GM18951 (cell line): Measurements from ENCODE around the gene LMO3.

Experiments
- POLR2A ChIP-seq: IDR thresholded peaks from 4 replicates; pipeline ENCODE4 v1.6.1; 2011; ENCODE audit warnings: mild to moderate bottlenecking; ENCODE audit not compliant: insufficient read length, insufficient read depth; ENCODE audit errors: extremely low read depth
- in situ Hi-C: fragments of 300-500 bp; cut with MboI; formaldehyde crosslinking; loops from one replicate; pipeline ENCODE4 v1.12.0; 2022; ENCODE audit warnings: low sequenced_read_pairs, mixed read lengths, inconsistent platforms; ENCODE audit not compliant: unreplicated experiment

The LMO3 gene

DNA sequence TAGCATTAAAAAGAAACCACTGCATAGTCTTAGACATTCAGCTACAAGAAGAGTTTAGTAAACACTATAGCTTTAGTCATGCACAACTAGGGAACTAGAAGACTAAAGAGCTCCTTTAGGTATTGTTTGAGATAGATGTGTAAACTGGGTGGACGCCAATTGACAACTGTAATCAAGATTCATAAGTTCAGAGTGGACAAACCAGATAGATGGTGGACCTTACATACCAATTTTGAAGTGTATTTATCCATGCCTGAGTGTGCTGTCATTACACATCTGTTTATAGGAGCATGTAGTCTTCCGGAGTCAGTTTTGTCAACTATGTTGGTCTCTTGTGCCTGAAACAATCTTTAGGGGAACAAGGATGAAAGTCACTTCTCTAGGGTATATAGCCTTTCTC, 96.6 kb downstream of the LMO3 start:
- in situ Hi-C loops, result no loop called here
- no peak for TF ChIP-seq POLR2A

DNA sequence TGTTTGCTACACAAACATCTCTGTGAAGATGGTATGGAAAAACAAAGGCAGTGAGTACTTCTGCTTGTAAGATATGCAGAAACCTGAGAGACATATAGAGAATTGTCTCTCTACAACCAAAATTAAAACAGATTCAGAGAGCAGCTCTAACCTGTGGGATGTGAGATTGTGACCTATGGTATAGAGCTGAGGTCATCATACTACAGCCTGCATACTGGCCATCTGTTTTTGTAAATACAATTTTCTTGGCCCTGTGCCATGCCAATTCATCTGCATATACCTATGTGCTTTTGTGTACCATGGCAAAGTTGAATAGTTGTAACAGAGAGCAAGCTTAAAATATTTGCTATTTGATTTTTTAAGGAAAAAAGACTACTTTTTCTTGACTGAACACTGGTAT, 99.6 kb downstream of the LMO3 start:
- in situ Hi-C loops, result no loop called here

DNA sequence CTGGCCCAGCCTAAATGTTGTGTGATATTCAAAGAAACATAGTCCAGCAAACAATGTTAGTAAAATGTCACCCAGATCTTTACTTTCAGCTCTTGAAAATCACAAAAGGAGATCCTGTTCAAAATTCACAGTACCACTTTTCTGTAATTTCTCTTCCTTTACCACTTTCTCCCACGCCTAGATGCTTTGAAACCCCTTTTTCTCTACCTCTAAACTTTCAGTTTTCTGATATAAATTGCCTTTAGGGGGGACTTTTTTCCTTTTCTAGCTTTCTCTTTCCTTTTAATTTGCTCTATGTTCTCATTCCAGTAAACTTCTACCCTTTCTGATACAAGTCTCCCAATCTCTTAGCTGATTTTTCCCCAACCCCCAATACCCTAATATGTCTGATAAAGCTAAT, 101.8 kb downstream of the LMO3 start:
- TF ChIP-seq POLR2A, result no peak
- in situ Hi-C loops, result no loop called here

More for the DNA sequence above, 99.6 kb downstream of the LMO3 start:
- TF ChIP-seq POLR2A, result no peak

DNA sequence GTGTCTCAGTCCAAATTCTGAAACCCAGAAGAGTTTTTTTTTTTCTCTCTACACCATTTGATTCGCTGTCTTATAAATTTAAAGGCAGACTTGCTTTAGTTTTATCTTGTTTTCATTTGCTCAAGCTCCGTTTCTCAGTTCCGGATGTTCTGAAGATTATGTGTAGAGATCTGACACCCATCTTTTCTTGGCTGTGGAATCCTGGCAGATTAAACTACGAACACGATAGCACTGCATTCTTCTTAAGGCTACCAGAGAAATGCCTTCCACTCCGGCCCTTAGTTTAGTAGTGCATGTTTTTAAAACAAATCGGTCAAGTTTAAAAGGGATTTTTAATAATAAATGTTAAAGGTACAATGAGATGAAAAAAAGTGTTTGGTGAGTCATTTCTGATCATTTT, 106.4 kb downstream of the LMO3 start:
- TF ChIP-seq POLR2A, result no peak
- in situ Hi-C loops, result no loop called here
